ENCODE data around the gene CDON. TPM values are rescaled to one million over a fixed set of nuclear protein-coding genes. Genes with fewer than 3 reads are reported as not detected.

Gene CDON
- total RNA-seq, 1 donor from 2014 or later: 0.24 TPM

- CTCF ChIA-PET: no interaction called here
Observed at GRCh38 chr11:126053415-126054286, 9.0 kb downstream of the CDON start.

GRCh38 chr11:126051117-126051516, 11.5 kb downstream of the CDON start:
- POLR2A ChIA-PET: no interaction called here

More at GRCh38 chr11:126053415-126054286, 9.0 kb downstream of the CDON start:
- Mint-ChIP-seq H3K4me3 (no peak overlapping the region), H3K27ac (no peak overlapping the region), H3K4me1 (no peaks in the 10 kb centered on the region), H3K36me3 (ENCODE audit: low read depth) (no peaks in the 10 kb centered on the region), H3K9me3 (no peaks in the 10 kb centered on the region), H3K27me3 (peaks cover 25% of the 10 kb centered on the region)
- intact Hi-C loops (cut with micrococcal nuclease): no loop called here
- DNase-seq (no peak), ATAC-seq (ENCODE audit: low read depth) (no peak)
- TF ChIP-seq CTCF (IDR thresholded peaks at IDR 0.05): no peak
- POLR2A ChIA-PET: interaction anchor here (0.5 kb wide), 1 partner anchor 462 kb away, joined by 4 read pairs; no protein-coding TSS in a partner anchor

GRCh38 chr11:126049159-126049558, 13.5 kb downstream of the CDON start:
- no peak for TF ChIP-seq CTCF (IDR thresholded peaks at IDR 0.05)
- POLR2A ChIA-PET: no interaction called here
- DNase-seq (no peak), ATAC-seq (ENCODE audit: low read depth) (no peak)
- intact Hi-C loops (cut with micrococcal nuclease): no loop called here
- CTCF ChIA-PET: no interaction called here
- no peaks in the 10 kb centered on the region for H3K36me3 Mint-ChIP-seq (ENCODE audit: low read depth)
- H3K4me1 Mint-ChIP-seq: no peaks in the 10 kb centered on the region
- peaks cover 5% of the 10 kb centered on the region for H3K27me3 Mint-ChIP-seq
- no peaks in the 10 kb centered on the region for H3K9me3 Mint-ChIP-seq
- no peak overlapping the region for H3K4me3 Mint-ChIP-seq
- H3K27ac Mint-ChIP-seq: no peak overlapping the region

More at GRCh38 chr11:126051117-126051516, 11.5 kb downstream of the CDON start:
- Mint-ChIP-seq H3K4me1 (no peaks in the 10 kb centered on the region), H3K36me3 (ENCODE audit: low read depth) (no peaks in the 10 kb centered on the region), H3K9me3 (no peaks in the 10 kb centered on the region), H3K4me3 (no peak overlapping the region), H3K27me3 (peaks cover 13% of the 10 kb centered on the region), H3K27ac (no peak overlapping the region)
- CTCF ChIA-PET: no interaction called here
- no peak for ATAC-seq (ENCODE audit: low read depth)
- intact Hi-C loops (cut with micrococcal nuclease): no loop called here
- no peak for TF ChIP-seq CTCF (IDR thresholded peaks at IDR 0.05)
- DNase-seq: no peak

- POLR2A ChIA-PET: interaction anchor here (0.7 kb wide), 1 partner anchor 153 kb away, joined by 3 read pairs; no protein-coding TSS in a partner anchor
- intact Hi-C loops (cut with micrococcal nuclease): no loop called here
- CTCF ChIA-PET: no interaction called here
- H3K27ac Mint-ChIP-seq: no peak overlapping the region
- H3K4me3 Mint-ChIP-seq: no peak overlapping the region
- ATAC-seq (ENCODE audit: low read depth) (no peak), DNase-seq (no peak)
- H3K4me1 Mint-ChIP-seq: no peaks in the 10 kb centered on the region
- no peaks in the 10 kb centered on the region for H3K9me3 Mint-ChIP-seq
- H3K36me3 Mint-ChIP-seq (ENCODE audit: low read depth): no peaks in the 10 kb centered on the region
- peaks cover 5% of the 10 kb centered on the region for H3K27me3 Mint-ChIP-seq
- no peak for TF ChIP-seq CTCF (IDR thresholded peaks at IDR 0.05)
Observed at GRCh38 chr11:126048197-126048596, 14.5 kb downstream of the CDON start.

- H3K4me3 Mint-ChIP-seq: no peak overlapping the region
- TF ChIP-seq CTCF (IDR thresholded peaks at IDR 0.05): no peak
- DNase-seq: no peak
- H3K27me3 Mint-ChIP-seq: peaks cover 5% of the 10 kb centered on the region
- CTCF ChIA-PET: no interaction called here
- no peaks in the 10 kb centered on the region for H3K4me1 Mint-ChIP-seq
- ATAC-seq (ENCODE audit: low read depth): no peak
- POLR2A ChIA-PET: no interaction called here
- intact Hi-C loops (cut with micrococcal nuclease): no loop called here
- H3K27ac Mint-ChIP-seq: no peak overlapping the region
- H3K36me3 Mint-ChIP-seq (ENCODE audit: low read depth): no peaks in the 10 kb centered on the region
- H3K9me3 Mint-ChIP-seq: no peaks in the 10 kb centered on the region
Observed at GRCh38 chr11:126046570-126047195, 16.0 kb downstream of the CDON start.
